Fibroblast of mammary gland (primary cell): ENCODE data around the gene CSF3.
A peak's percentile ranks its signal among the peaks of the same experiment; 100 is the strongest.
"Not testable (repeated sequence)": the region's sequence is repeated elsewhere in the genome, so short reads cannot be mapped to it uniquely, and the experiment has no call there.

ENCODE experiments used
- DNase-seq: peaks from one replicate; pipeline ENCODE4 v3.0.0-alpha.2; 2010; ENCODE audit warnings: low read depth
- H3K4me3 ChIP-seq: 2 replicates; pipeline ENCODE4 v1.5.1; 2011; ENCODE audit warnings: low read depth, mild to moderate bottlenecking, low read length, moderate library complexity; ENCODE audit not compliant: control insufficient read depth
- TF ChIP-seq, protein P1 (sequence below): conservative IDR thresholded peaks from 2 replicates; pipeline ENCODE4 v1.5.1; 2011; ENCODE audit warnings: low read depth, low read length, inconsistent platforms; ENCODE audit not compliant: control insufficient read depth, insufficient read depth

CSF3 gene

GRCh38 chr17:39996162-39996561 lies 19.1 kb upstream of the CSF3 start:
- TF ChIP-seq, protein P1, sequence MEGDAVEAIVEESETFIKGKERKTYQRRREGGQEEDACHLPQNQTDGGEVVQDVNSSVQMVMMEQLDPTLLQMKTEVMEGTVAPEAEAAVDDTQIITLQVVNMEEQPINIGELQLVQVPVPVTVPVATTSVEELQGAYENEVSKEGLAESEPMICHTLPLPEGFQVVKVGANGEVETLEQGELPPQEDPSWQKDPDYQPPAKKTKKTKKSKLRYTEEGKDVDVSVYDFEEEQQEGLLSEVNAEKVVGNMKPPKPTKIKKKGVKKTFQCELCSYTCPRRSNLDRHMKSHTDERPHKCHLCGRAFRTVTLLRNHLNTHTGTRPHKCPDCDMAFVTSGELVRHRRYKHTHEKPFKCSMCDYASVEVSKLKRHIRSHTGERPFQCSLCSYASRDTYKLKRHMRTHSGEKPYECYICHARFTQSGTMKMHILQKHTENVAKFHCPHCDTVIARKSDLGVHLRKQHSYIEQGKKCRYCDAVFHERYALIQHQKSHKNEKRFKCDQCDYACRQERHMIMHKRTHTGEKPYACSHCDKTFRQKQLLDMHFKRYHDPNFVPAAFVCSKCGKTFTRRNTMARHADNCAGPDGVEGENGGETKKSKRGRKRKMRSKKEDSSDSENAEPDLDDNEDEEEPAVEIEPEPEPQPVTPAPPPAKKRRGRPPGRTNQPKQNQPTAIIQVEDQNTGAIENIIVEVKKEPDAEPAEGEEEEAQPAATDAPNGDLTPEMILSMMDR: no peak
- DNase-seq: no peak
- H3K4me3 ChIP-seq: no peak overlapping the region

DNA sequence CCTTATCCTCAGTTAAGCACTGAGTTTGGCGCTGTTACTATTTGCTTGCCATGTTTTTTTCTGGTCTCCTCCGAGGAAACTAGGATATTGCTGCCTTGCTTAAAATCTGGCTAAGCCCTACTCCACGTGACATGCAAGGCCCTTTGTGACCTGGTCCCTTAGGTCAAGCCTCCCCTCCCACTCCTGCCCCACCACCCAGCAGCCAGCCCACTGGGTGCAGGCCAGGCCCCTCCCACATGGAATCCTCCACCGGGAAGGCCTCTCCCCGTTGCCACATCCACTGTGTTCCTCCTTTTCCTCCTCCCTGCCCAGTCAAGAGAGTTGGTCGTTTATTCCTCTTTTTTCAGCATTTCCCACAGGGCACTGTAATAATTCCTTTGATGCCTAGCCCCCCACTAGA lies 18.4 kb upstream of the CSF3 start:
- DNase-seq: no peak
- TF ChIP-seq, protein P1: no peak
- H3K4me3 ChIP-seq: no peak overlapping the region

GRCh38 chr17:39997543-39997942 lies 17.7 kb upstream of the CSF3 start:
- TF ChIP-seq, protein P1: no peak
- DNase-seq: no peak
- H3K4me3 ChIP-seq: no peak overlapping the region

DNA sequence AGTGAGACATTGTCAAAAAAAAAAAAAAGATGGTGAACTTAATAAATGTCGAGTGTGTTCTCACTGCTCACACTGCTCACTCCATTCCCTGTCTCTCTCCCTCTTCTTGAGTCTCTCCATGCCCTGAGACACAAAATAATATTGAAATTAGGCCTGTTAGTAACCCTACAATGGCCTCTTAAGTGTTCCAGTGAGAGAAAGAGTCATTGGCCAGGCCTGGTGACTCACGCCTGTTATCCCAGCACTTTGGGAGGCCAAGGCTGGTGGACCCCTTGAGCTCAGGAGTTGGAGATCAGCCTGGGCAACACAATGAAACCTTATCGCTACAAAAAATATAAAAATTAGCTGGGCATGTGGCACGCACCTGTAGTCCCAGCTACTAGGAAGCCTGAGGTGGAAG lies 16.2 kb upstream of the CSF3 start:
- peak; percentile 45 for DNase-seq
- no peak overlapping the region for H3K4me3 ChIP-seq
- TF ChIP-seq, protein P1: no peak

- no peak for DNase-seq
- H3K4me3 ChIP-seq: no peak overlapping the region
- TF ChIP-seq, protein P1: no peak
These were observed 15.1 kb upstream of the CSF3 start for GRCh38 chr17:40000161-40000560.

DNA sequence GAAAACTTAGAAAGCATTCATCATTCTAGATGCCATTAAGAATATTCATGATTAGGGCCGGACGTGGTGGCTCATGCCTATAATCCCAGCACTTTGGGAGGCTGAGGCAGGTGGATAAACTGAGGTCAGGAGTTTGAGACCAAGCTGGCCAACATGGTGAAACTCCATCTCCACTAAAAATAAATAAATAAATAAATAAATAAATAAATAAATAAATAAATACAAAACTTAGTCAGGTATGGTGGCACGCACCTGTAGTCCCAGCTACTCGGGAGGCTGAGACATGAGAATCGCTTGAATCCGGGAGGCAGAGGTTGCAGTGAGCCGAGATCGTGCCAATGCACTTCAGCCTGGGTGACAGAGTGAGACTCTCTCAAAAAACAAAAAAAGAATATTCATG lies 13.9 kb upstream of the CSF3 start:
- not testable (repeated sequence) for H3K4me3 ChIP-seq, DNase-seq

- H3K4me3 ChIP-seq: no peak overlapping the region
- TF ChIP-seq, protein P1: no peak
- DNase-seq: no peak
These were observed 11.2 kb upstream of the CSF3 start for GRCh38 chr17:40004072-40004471.
